Measurements from ENCODE around the gene PRC1.
A peak's percentile ranks its signal among the peaks of the same experiment; 100 is the strongest.

PRC1 gene

DNA sequence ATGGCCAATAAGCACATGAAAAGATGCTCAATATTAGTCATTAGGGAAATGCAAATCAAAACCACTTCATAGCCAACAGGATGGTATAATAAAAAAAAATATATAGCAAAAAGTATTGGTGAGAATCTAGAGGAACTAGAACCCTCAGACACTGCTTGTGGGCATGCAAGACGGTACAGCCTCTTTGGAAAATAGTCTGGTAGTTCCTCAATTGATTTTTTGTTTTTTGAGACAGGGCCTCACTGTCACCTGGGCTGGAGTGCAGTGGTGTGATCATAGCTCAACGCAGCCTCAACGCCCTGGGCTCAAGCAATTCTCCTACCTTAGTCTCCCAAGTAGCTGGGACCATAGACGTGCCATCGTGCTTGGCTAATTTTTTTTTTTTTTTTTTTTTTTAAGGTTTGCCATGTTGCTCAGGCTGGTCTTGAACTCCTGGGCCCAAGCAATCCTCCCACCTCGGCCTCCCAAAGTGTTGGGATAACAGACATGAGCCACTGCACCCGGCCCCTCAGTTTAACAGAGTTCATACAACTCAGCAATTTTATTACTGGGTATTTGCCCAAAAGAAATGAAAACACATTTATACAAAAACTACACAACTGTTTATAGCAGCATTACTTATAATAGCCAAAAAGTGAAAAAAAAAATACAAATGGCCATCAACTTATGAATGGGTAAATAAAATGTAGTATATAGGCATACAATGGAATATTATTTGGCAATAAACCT lies 5.1 kb downstream of the PRC1 start:
- no peak for DNase-seq (ENCODE audit: low read depth)

DNA sequence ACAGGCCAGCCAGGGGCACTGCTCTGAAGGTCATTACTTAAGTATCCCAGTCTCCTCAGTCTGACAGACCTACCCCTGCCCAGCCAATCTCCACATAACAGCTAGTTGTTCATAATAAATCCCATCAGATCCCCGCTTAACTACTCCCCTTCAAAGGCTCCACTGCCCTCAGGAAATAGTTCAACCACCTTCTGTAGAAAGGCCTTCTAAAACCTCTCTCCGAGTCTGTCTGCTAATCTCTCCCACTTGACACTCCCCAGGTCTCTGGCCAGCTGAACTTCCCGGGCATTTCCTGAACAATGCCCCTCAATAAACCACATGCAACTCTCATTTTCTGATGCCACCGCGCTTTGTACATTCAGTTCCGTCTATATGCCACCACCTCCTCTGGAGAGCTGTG lies 6.0 kb downstream of the PRC1 start:
- DNase-seq (ENCODE audit: low read depth) = no peak

DNA sequence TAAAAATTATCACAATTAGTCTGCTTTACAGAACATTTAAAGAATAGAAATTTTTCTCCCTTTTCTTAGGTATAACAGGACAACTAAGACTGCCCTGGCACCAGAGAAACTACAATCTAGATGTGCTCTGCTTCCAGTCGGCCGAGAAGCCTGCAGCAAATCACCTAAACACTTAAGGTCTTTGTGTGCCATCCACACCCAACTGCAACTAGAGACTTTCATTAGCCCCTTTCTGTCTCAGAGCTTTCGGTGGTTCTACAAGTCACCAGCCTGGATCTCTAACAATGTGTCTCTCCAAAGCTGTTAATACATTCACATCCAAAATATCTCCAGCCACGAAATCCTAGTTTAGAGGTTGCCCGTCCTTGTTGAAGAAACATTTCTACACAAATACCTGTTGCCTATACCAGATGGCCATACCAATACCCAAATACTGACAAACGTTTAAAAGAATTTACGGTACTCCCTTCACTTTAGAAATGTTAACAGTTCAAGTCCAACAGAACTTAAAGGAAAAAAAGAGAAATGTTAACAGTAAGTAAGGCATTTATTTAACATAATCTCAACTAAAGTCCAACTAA lies 6.7 kb downstream of the PRC1 start:
- no peak for DNase-seq (ENCODE audit: low read depth)

DNA sequence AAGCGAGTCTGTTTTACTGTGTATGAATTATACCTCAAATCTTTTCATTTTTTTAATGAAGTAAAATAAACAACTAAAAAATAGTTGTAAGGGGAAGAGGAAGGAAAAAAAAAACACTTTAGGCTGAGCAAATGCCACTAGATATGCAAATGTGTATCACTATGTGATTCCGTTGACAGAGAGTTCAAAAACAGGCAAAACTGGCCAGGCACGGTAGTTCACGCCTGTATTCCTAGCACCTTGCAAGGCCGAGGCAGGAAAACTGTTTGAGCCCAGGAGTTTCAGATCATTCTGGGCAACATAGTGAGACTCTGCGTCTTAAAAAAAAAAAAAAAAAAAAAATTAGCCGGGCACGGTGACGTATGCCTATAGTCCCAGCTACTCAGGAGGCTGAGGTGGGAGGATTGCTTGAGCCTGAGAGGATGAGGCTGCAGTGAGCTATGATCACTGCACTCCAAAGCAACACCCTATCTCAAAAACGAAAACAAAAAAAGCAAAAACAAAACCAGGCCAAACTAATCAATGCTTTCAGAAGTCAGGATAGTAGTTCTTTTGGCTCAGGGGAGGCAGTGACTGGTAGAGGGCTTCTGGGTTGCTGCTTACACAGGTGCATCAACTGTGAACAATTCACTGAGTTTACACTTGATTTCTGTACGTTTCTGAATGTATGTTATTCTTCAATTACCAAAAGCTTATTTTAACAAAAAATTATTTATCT lies 7.4 kb downstream of the PRC1 start:
- no peak for DNase-seq (ENCODE audit: low read depth)

DNA sequence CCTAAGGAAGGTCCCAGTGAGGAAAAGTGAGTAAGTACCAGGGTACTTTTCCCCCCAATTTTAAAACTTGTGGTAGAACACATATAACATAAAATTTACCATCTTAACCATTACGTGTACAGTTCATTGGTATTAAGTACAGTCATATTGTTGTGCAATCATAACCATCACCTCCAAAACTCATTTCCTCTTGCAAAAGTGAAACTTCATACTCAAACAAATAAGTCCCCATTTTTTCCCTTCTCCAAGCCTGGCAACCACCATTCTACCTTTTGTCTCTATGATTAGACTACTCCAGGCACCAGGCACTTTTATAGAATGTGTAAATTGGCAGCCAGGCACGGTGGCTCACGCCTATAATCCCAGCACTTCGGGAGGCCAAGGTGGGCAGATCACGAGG lies 12.2 kb downstream of the PRC1 start:
- no peak for DNase-seq (ENCODE audit: low read depth)

DNA sequence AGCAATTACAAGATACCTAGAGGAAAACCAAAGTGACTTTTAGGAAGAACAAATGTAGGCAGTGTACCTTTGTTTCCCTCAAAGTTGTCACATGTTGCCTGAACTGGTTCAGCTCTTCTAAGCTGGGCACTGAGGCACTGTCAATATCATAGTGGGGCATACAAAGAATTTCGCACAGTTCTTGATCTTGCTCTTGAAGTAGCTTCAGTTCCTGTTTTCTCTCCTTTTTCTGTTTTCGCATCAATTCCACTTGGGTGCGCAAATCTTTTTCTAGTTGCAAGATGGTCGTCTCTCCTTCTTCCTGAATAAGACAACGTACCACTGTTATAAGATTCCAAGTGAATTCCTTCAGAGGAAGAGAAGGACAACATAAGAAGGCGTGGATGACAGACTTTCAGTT lies 12.7 kb downstream of the PRC1 start:
- no peak for DNase-seq (ENCODE audit: low read depth)

DNA sequence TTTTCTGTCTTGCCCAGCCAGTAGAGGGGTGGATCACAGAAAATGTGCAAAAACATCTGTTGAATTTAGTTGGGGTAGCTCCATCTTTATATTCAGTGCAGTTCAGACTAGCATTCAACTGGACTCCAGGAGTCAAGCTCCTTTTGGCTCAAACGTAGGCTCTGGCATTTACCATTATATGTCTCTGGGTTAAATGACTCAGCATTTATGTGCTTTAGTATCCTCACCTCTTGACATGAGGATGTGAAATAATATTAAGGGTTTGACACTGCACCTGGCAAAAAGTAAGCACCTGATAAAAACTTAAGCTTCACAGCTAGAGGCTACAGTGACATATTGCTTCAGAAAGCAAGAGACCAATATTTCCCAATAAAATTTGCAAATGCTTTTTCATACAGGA lies 14.8 kb downstream of the PRC1 start:
- no peak for DNase-seq (ENCODE audit: low read depth)

DNA sequence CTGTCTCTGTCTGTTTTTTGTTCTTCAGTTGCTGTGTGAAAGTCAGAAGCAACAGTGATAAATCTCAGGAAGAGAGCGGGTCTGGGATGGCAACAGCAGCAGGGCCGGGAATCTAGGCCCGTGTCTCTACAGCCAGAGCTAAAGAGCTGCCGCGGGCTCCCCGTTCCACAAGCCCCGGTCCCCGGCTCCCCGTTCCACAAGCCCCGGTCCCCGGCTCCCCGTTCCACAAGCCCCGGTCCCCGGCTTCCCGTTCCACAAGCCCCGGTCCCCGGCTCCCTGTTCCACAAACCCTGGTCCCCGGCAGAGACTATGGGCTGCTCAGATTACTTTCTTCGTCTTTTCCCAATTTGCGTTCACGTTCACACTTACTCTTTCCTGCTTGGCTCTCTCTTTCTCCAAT lies 20.1 kb downstream of the PRC1 start:
- no peak for DNase-seq (ENCODE audit: low read depth)

DNA sequence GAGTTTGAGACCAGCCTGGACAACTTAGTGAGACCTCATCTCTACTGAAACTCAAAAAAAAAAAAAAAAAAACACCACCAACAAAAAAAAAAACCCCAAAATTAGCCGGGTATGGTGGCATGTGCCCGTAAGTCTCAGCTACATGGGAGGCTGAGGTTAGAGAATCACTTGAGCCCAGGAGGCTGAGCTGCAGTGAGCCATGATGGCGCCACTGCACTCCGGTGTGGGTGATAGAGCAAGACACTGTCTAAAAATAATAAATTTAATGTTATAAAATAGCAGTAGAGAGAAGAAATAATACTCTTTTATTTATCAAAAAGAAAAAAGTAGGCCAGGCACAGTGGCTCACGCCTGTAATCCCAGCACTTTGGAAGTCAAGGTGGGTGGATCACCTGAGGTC lies 22.2 kb downstream of the PRC1 start:
- DNase-seq (ENCODE audit: low read depth) = no peak

DNA sequence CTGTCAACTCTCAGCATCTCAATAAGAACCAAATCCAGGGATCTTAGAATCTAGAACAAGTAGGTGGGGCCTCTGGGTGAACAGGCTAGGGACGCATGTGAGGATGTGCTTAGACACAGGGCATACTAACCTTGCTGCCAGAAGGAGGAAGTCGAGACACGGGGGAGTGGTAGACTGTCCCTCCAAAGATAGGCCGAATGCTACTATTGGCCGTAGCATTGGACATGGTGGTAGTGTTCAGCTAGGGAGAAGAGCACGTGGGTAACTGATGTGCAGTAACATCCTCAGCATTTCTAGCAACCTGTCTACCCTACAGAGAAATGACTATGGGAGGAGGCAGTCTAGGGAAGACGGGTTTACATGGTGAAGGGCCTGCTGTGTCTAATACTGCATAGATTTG lies 24.1 kb downstream of the PRC1 start:
- DNase-seq (ENCODE audit: low read depth) = no peak

DNA sequence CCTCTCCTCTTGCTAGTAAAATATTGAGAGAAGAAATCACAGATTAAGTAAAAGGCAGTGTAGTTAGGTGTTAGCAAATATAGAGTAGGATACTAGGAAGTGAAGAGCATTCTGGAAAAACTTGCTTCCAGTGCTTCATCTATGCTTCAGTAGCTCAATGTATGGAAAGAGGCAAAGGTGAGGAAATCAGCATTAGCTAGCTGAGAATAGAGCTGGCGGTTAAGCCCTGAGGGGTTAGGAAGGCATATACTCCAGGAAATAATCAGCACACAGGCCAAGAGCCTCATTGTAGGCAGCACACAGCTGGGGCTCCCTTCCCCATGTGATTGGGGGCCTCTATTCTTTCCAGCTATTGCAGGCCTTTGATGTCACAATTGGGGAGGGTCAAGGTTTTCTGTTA lies 25.9 kb downstream of the PRC1 start:
- DNase-seq (ENCODE audit: low read depth) = no peak

DNA sequence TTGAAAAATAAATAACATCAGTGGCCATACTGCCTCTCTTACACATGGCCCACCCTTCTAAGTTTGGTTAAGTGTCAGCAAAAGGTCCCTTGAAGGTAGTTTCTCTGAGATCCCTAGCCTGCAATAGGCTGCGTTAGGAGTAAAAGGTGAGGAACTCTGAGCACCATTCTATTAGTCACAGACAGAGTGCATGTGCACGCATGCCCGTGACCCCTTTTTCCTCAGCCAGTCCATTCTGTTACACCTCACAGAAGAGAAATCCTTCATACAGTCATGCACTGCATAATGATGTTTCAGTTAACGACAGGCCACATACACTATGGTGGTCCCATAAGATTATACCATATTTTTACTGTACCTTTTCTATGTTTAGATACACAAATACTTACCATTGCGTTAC lies 27.1 kb downstream of the PRC1 start:
- DNase-seq (ENCODE audit: low read depth) = no peak

DNA sequence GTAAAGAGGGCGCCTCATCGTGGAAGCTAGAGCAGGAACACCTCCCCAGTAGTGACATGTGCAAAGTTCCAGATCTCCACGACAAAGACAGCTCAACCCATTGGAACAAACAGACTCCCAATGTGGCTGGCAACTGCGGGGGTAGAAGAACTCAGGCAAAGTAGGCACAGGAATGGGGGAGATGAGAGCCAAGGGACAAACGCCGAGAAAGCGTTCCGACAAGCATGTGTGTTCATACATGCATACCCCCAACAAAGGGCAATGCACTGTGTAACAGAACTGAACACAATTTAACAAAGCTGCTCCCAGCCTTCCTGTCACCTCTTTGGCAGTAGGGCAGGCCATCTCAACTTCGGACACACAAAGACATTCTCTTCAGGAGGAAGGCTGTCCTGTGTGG lies 28.1 kb downstream of the PRC1 start:
- no peak for DNase-seq (ENCODE audit: low read depth)

DNA sequence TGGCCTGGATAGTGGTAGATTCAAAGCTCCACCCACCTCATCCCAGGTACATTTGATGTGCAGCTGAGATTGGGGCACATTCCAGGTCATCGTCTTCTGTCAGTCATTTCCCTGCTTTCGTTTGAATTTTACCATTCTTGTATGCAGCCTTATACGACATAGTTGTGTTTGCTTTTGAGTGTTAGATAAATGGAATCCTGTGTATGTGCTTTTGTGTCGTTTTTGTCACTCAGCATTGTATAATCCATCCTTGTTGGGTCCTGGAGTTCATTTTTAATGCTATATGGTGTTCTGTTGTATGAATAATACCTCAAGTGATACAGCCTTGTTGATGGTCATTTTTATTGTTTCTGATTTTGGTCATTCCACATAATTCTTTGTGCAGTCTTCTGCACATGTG lies 32.3 kb downstream of the PRC1 start:
- no peak for DNase-seq (ENCODE audit: low read depth)

DNA sequence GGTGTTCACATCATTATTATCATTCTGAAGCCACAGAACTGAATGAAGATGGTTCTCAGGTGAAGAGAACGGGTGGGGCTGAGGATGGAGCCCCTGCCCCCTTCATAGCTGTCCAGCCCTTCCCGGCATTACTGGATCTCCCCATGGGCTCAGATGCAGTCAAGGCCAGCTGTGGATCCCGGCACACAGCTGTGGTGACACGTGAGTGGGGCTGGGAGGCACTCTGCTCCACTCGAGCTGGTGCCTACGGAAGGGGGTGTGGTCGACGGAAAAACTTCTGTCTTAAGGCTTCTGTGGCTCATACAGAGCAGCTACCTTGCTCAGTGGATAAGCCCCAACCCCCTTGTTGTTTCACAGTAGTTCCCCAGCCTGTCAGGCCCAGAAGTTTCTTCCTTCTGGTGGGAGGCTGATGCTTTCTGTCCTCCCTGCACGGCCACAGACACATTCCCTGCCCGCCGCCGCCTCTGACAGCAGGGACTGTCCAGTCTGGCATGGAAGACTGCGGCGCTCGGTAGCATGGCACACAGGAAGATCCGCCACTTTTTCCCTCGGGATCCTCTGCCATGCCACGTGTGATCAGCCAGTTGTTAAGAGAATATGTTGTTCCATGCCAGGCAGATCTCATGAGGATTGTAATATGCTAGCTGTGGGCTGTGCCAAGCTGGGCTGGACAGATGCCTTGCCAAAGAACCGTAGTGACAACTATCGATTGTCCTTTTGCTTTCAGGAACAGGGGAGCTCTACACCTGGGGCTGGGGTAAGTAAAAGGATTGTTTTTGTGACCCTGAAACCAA lies 33.8 kb downstream of the PRC1 start:
- DNase-seq (ENCODE audit: low read depth) = no peak

DNA sequence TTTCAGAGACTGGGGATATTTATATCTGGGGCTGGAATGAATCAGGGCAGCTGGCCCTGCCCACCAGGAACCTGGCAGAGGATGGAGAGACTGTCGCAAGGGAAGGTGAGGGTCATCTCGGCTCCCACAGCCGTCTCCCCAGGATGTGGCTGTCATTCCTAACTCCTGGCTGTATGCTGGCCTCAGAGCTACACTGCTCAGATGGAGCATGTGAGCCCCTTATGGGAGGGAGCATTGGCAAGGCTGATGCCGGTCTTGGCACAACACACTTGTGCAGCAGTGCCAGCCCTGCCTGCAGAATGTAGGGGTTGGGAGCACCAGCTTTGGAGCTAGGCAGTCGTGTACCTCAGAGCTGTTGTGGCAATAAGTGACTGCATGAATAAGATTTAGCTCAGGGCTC lies 34.4 kb downstream of the PRC1 start:
- DNase-seq (ENCODE audit: low read depth) = no peak

DNA sequence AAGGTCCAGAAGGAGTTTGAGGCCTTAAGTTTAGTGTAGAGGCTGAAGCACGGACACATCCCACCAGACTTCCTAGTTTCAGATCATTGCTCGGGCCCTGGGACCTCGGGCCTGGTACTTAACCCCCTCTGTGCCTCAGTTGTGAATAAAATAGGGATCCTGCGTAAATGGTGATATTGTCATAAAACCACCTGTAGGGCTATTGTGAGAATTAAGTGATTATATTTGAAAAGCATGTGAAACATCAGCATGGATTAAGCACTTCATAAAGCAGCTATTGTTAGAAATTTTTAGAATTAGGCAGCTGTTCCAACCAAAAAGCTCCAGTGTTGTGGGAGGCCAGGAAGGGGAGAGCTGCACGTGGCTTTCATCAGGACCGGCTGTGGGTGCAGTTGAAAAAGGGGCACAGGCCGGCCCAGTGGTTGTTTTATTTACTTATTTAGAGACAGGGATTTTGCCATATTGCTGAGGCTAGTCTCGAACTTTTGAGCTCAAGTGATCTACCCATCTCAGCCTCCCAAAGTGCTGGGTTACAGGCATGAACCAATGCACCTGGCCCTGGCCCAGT lies 35.2 kb downstream of the PRC1 start:
- no peak for DNase-seq (ENCODE audit: low read depth)

DNA sequence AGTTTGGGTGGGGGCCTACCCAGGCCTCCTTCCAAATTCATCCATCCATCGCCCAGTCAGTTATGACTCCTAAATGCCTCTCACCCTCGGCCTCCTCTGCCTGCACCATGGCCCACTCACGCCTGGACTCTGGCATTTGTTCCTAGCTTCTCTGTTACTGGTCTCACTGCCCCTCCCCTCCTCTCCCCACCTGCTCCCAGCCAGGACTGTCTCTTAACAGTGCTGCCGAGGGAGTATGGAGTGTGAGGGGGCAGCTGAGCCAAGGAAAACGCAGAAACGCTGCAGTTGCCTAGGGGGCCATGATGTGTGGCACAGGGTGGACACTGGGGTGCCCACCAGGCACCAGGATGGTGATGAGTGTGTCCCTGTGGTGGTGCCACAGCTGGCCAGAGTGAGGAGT lies 36.5 kb downstream of the PRC1 start:
- no peak for DNase-seq (ENCODE audit: low read depth)

DNA sequence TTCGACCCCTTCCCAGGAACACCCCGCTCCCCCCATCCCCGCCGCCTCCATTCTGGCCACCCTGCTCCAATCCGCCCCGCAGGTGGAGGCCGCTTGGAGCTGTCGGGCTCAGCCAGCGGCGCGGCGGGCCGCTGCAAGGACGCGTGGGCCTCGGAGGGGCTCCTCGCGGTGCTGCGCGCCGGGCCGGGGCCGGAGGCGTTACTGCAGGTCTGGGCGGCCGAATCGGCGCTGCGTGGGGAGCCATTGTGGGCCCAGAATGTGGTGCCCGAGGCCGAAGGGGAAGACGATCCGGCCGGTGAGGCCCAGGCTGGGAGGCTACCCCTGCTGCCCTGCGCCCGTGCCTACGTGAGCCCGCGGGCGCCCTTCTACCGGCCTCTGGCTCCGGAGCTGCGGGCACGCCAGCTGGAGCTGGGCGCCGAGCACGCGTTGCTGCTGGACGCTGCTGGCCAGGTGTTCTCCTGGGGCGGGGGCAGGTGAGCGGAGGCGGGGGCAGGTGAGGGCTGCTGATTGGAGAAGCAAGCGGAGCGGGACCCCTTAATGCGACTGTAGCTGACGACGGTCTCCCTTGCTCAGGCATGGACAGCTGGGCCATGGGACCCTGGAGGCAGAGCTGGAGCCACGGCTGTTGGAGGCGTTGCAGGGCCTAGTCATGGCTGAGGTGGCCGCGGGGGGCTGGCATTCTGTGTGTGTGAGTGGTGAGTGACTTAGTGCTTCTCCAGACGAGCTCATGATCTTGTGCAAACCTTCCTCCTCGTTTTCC lies 37.1 kb downstream of the PRC1 start:
- no peak for DNase-seq (ENCODE audit: low read depth)

DNA sequence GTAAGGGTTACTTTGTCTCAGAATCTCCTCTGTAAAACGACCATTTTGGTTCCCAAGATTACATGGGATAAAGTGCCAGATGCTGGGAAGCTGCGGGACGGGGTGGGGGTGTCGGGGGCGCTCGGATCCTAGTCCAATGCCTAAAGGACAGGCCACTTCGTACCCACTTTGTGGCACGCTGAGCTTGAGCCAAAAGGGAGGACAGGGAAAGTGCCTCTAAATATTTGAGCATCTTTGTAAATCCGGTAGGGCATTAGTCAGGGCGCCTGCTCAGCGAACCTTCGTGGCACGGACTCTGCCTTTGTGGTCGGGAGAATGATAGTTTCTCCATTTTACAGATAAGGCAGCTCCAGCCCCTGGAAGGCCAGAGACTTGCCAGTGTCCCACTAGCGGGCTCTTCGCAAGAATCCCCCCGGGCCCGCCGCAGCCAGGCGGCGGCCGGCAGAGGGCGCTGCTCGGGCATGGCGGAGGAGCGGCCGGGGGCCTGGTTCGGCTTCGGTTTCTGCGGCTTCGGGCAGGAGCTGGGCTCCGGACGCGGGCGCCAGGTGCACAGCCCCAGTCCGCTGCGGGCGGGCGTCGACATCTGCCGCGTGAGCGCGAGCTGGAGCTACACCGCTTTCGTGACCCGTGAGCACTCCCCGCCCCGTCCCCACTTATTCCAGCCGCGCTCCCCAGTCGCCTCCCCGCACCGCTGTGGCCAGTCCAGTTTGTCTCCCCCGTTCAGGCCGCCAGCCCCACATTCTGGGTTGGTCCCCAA lies 37.9 kb downstream of the PRC1 start:
- DNase-seq (ENCODE audit: low read depth) = peak; percentile 35
